Uterus (tissue), 2 donors: ENCODE data around the gene CYS1.

Experiments used
- CTCF ChIP-seq, 4 experiments: fragments of 200-600 bp in 2 of 4; fragments of 450-650 bp in 2 of 4; sonication (generic) in 2 of 4; IDR thresholded peaks; one replicate each; pipeline ENCODE4 v1.5.1; 2016 to 2019; ENCODE audit warnings: antibody characterized with exemption in 4 of 4, mild to moderate bottlenecking in 2 of 4, moderate library complexity in 1 of 4
- POLR2A ChIP-seq, 2 donors: fragments of 450-650 bp; IDR thresholded peaks; one replicate each; pipeline ENCODE4 v1.6.1; 2016; ENCODE audit warnings: antibody characterized with exemption in 2 of 2, mild to moderate bottlenecking in 1 of 2, moderate library complexity in 1 of 2

DNA sequence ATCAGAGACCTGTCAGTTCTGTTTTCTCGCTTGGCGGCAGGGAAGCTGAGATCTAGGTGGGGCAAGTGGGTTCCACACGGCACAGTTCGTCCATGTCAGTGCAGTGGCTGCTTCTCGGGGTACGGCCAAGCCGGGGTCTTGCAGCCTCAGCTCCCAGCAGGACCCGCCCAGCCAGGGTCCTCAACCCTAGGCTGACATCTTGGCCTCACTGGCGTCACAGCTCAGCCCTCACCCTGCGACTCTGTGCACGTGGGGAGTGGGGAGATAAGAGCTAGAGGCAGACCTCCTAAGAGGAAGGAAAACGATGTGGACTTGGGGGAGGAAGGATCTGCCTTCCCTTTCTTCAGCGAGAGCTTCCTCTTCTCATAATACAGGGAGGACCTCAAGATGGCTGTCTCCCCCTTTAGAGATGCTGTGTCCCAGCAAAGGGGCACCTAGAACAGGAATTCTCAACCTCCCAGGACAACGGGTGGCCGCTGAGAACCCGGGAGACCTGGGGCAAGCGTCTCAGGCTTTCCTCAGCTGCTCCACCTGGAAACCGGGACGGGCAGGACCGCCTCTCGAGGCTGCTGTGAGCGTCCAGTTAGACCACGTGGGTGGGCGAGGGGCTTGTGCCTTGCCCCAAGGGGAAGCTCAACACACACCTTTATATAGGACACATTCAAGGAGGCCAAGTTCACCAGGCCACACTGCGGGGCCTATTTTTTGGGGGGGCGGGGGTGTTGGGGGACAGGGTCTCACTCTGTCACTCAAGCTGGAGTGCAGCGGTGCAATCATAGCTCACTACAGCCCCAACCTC is 60.4 kb downstream of the CYS1 start:
- TF ChIP-seq POLR2A (IDR thresholded peaks at IDR 0.05) (no peak), CTCF (IDR thresholded peaks at IDR 0.05) (no peak)
